ENCODE data around the gene SPINK14.

GRCh38 chr5:148145916-148146315 is 22.4 kb upstream of the SPINK14 start:
- TF ChIP-seq, protein P1, sequence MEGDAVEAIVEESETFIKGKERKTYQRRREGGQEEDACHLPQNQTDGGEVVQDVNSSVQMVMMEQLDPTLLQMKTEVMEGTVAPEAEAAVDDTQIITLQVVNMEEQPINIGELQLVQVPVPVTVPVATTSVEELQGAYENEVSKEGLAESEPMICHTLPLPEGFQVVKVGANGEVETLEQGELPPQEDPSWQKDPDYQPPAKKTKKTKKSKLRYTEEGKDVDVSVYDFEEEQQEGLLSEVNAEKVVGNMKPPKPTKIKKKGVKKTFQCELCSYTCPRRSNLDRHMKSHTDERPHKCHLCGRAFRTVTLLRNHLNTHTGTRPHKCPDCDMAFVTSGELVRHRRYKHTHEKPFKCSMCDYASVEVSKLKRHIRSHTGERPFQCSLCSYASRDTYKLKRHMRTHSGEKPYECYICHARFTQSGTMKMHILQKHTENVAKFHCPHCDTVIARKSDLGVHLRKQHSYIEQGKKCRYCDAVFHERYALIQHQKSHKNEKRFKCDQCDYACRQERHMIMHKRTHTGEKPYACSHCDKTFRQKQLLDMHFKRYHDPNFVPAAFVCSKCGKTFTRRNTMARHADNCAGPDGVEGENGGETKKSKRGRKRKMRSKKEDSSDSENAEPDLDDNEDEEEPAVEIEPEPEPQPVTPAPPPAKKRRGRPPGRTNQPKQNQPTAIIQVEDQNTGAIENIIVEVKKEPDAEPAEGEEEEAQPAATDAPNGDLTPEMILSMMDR (IDR thresholded peaks at IDR 0.05), result no peak
- no peak for TF ChIP-seq POLR2A (IDR thresholded peaks at IDR 0.05)
- no peak for TF ChIP-seq EP300 (IDR thresholded peaks at IDR 0.05)
